Endodermal cell (in vitro differentiated cells): ENCODE measurements around the gene ARVCF. TPM values are rescaled to one million over a fixed set of nuclear protein-coding genes. Genes with fewer than 3 reads are reported as not detected.

Experiments used
- DNase-seq: peaks from one replicate; pipeline ENCODE4 v3.0.0-alpha.2; 2017
- H3K27ac ChIP-seq: 2 replicates; pipeline ENCODE4 v1.5.1; 2013; ENCODE audit warnings: mild to moderate bottlenecking, low read depth, low read length, moderate library complexity
- H3K27me3 ChIP-seq: 2 replicates; pipeline ENCODE4 v1.6.1; 2013; ENCODE audit warnings: mild to moderate bottlenecking, low read length, moderate library complexity; ENCODE audit not compliant: insufficient read depth, control insufficient read depth, poor library complexity, severe bottlenecking
- H3K36me3 ChIP-seq: 2 replicates; pipeline ENCODE4 v1.7.0; 2013; ENCODE audit warnings: mild to moderate bottlenecking, low read length, moderate library complexity; ENCODE audit not compliant: control insufficient read depth, insufficient read depth
- H3K4me1 ChIP-seq: one replicate; pipeline ENCODE4 v1.7.0; 2013; ENCODE audit warnings: low read length; ENCODE audit not compliant: control insufficient read depth, insufficient read depth
- H3K4me3 ChIP-seq: 2 replicates; pipeline ENCODE4 v1.5.1; 2013; ENCODE audit warnings: mild to moderate bottlenecking, low read length, moderate library complexity
- H3K9ac ChIP-seq: 2 replicates; pipeline ENCODE4 v1.6.1; 2013; ENCODE audit warnings: mild to moderate bottlenecking, low read length, moderate library complexity; ENCODE audit not compliant: poor library complexity, severe bottlenecking; ENCODE audit errors: extremely low read depth
- H3K9me3 ChIP-seq: 2 replicates; pipeline ENCODE4 v1.6.1; 2013; ENCODE audit warnings: mild to moderate bottlenecking, low read length, moderate library complexity; ENCODE audit not compliant: control insufficient read depth
- H3K27ac Mint-ChIP-seq: 2 replicates; pipeline ENCODE4 v1.8.0; 2020; ENCODE audit warnings: mixed read lengths
- H3K27me3 Mint-ChIP-seq: 2 replicates; pipeline ENCODE4 v1.8.0; 2021; ENCODE audit warnings: mild to moderate bottlenecking, mixed read lengths; ENCODE audit not compliant: insufficient read depth
- H3K36me3 Mint-ChIP-seq: 2 replicates; pipeline ENCODE4 v1.8.0; 2020; ENCODE audit warnings: low read depth, mixed read lengths
- H3K4me1 Mint-ChIP-seq: 2 replicates; pipeline ENCODE4 v1.8.0; 2020; ENCODE audit warnings: mixed read lengths
- H3K4me3 Mint-ChIP-seq: 2 replicates; pipeline ENCODE4 v1.8.0; 2020; ENCODE audit warnings: mild to moderate bottlenecking, moderate library complexity, mixed read lengths
- H3K9me3 Mint-ChIP-seq: 2 replicates; pipeline ENCODE4 v1.8.0; 2020; ENCODE audit warnings: mild to moderate bottlenecking, mixed read lengths
- WGBS, 2 experiments: methylation state at CpG; one replicate each; pipeline versions ENCODE4 v1.1.5 to v1.1.7; 2013; ENCODE audit warnings: missing lambda C conversion rate in 2 of 2, mixed read lengths in 1 of 2; ENCODE audit not compliant: insufficient coverage in 1 of 2, insufficient read length in 1 of 2; 5-methylcytosine and 5-hydroxymethylcytosine counted together
- total RNA-seq, 2 donors: library from RNA; stranded (reverse); fragmentation: NEBNext Ultra II Directional in 1 of 2; extraction: Animal tissue kit (Norgen Biotek cat#: 25700) in 1 of 2; gene quantifications; 2 replicates in 1 of 2; 3 replicates in 1 of 2; pipeline ENCODE4 v1.2.1, GENCODE V29; 2021
- TF ChIP-seq, protein P1 (sequence below): fragments of 200-600 bp; sonication (generic); conservative IDR thresholded peaks from 2 replicates; pipeline ENCODE4 v1.5.0; 2021; ENCODE audit warnings: antibody characterized with exemption, mild to moderate bottlenecking

The ARVCF gene
- total RNA-seq, 2 donors from 2014 or later = 48.3 to 61.3 TPM

DNA sequence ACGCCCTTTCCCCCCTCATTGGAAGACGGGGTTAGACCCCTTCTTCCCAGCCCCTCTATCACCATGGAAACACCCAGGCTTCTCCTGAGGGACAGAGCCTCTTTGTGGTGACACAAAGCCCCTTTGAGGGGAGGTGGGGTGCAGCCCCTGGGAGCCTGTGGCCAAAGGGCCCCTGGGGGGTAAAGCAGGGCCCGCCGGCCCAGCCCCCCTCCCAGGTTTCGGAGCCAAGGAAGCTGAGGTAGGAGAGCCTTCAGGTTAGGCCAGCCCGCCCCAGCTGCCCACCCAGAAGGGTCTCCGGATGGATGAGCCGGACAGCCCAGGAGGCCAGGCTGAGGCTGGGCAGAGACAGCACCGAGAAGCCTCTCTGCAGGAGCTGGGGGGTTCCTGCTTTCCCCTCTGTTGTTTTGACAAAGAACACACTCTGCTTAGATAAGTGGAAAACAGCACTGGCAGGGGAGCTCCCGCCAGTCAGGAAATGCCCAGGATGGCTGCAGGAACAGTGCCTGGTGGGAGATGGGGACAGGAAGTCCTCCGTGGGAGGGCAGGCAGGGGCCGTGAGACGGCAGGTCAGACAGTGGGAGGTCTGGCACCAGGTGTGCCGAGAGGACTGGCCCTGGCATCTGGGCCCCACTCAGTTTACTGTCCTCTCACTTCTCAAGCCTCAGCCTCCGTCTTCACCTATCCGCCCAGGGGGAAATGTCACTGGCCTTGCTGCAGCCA is 18.2 kb downstream of the ARVCF start:
- H3K9ac ChIP-seq = no peak overlapping the region
- Mint-ChIP-seq H3K4me3 (no peak overlapping the region), H3K4me1 (peaks cover 10% of the 10 kb centered on the region), H3K27ac (no peak overlapping the region), H3K27me3 (peaks cover 1% of the 10 kb centered on the region), H3K36me3 (peaks cover 3% of the 10 kb centered on the region), H3K9me3 (peaks cover 3% of the 10 kb centered on the region)
- peaks cover 5% of the 10 kb centered on the region for H3K9me3 ChIP-seq
- H3K27me3 ChIP-seq = no peaks in the 10 kb centered on the region
- no peak for DNase-seq
- no peaks in the 10 kb centered on the region for H3K36me3 ChIP-seq
- TF ChIP-seq, protein P1, sequence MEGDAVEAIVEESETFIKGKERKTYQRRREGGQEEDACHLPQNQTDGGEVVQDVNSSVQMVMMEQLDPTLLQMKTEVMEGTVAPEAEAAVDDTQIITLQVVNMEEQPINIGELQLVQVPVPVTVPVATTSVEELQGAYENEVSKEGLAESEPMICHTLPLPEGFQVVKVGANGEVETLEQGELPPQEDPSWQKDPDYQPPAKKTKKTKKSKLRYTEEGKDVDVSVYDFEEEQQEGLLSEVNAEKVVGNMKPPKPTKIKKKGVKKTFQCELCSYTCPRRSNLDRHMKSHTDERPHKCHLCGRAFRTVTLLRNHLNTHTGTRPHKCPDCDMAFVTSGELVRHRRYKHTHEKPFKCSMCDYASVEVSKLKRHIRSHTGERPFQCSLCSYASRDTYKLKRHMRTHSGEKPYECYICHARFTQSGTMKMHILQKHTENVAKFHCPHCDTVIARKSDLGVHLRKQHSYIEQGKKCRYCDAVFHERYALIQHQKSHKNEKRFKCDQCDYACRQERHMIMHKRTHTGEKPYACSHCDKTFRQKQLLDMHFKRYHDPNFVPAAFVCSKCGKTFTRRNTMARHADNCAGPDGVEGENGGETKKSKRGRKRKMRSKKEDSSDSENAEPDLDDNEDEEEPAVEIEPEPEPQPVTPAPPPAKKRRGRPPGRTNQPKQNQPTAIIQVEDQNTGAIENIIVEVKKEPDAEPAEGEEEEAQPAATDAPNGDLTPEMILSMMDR = no peak
- H3K27ac ChIP-seq = peak overlapping the region; percentile 87
- H3K4me1 ChIP-seq = no peaks in the 10 kb centered on the region
- no peak overlapping the region for H3K4me3 ChIP-seq
- WGBS, 2 experiments = 54 to 76% methylated on average over 10 to 16 of the region's 16 CpGs

DNA sequence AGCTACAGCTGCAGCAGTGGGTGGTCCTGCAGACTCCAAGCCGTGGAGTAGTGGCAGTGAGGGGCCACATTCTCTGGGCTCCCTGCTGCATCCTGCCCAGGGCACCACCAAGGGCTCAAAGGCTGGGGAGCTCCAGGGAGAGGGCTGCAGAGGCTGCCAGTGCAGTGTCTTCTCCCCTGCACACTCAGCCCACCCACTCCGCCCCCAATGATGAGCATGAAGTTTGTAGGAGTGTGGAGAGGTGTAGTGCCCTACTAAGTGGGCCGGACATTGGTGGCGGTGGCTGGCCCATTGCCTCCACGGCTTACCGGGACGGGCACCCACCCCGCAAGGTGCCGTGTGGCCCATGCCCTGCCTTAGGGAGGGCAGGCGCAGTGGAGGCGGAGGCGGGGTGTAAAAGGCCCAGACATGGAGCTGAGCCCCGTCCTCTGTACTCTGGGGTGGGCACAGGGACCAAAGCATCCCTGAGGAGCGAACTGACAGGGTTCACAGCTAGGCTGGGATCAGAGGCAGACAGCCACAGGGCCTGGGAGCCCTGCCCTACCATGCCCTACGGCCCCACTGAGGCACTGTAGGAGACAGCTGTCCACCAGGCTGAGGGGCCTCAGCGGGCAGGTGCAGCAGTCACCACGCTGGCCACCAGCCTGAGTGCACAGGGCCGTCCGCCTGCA is 18.9 kb downstream of the ARVCF start:
- no peaks in the 10 kb centered on the region for H3K4me1 ChIP-seq
- no peaks in the 10 kb centered on the region for H3K27me3 ChIP-seq
- H3K36me3 ChIP-seq = no peaks in the 10 kb centered on the region
- Mint-ChIP-seq H3K27ac (no peak overlapping the region), H3K36me3 (no peaks in the 10 kb centered on the region), H3K4me3 (no peak overlapping the region), H3K4me1 (peaks cover 10% of the 10 kb centered on the region), H3K27me3 (peaks cover 1% of the 10 kb centered on the region), H3K9me3 (no peaks in the 10 kb centered on the region)
- DNase-seq = no peak
- H3K9me3 ChIP-seq = no peaks in the 10 kb centered on the region
- WGBS, 2 experiments = 82 to 88% methylated on average over 13 to 19 of the region's 19 CpGs
- no peak overlapping the region for H3K4me3 ChIP-seq
- peak overlapping the region; percentile 44 for H3K27ac ChIP-seq
- no peak overlapping the region for H3K9ac ChIP-seq
- TF ChIP-seq, protein P1 = no peak

DNA sequence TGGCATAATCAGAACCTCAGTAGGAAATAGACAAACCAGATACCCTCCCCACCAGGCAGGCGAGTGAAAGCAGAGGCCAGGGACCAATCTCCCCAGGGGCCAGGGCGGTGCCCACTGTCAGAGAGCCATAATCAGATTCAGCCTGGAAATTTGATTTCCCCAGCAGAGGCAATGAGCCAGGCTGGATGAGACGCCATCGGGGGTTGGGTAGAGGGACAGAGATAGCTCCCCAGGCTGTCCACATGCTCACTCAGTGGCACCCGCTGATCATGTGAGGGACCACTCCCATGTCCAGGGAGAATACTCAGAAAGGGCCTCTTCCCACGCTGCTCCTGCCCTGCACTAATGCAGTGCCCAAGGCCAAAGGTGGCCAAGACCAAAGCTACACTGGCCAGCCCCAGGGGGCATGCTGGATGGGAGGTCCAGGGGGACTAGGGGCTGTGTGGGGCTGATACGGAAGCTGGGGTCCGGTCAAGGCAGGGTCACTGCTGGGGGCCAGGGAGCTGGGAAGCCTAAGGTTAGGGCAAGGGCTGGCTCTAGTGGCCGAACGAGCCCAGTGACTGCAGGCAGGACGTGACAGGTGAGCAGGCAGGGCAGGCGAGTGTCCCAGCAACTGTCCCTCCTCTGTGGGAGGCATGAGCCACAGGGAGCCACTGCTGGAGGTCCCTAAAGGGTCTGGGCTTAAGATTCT is 19.8 kb downstream of the ARVCF start:
- Mint-ChIP-seq H3K36me3 (no peaks in the 10 kb centered on the region), H3K27me3 (peaks cover 1% of the 10 kb centered on the region), H3K9me3 (no peaks in the 10 kb centered on the region), H3K4me1 (peaks cover 10% of the 10 kb centered on the region), H3K4me3 (no peak overlapping the region), H3K27ac (no peak overlapping the region)
- H3K36me3 ChIP-seq = no peaks in the 10 kb centered on the region
- H3K4me3 ChIP-seq = no peak overlapping the region
- DNase-seq = no peak
- no peaks in the 10 kb centered on the region for H3K9me3 ChIP-seq
- H3K27ac ChIP-seq = no peak overlapping the region
- TF ChIP-seq, protein P1 = no peak
- no peaks in the 10 kb centered on the region for H3K27me3 ChIP-seq
- 91 to 100% methylated on average over 3 to 12 of the region's 12 CpGs for WGBS, 2 experiments
- H3K4me1 ChIP-seq = no peaks in the 10 kb centered on the region
- no peak overlapping the region for H3K9ac ChIP-seq
